GM18502 (cell line): ENCODE measurements around the gene ZBTB16.

Source experiments
- ATAC-seq: cut with Tn5 transposase; IDR thresholded peaks from one replicate; pipeline ENCODE4 v1.9.1; 2021; ENCODE audit warnings: mild to moderate bottlenecking; ENCODE audit not compliant: unreplicated experiment, poor library complexity

The ZBTB16 gene

GRCh38 chr11:114081641-114082414, 22.3 kb downstream of the ZBTB16 start:
- no peak for ATAC-seq

GRCh38 chr11:114082415-114082748, 22.9 kb downstream of the ZBTB16 start:
- ATAC-seq, result no peak

DNA sequence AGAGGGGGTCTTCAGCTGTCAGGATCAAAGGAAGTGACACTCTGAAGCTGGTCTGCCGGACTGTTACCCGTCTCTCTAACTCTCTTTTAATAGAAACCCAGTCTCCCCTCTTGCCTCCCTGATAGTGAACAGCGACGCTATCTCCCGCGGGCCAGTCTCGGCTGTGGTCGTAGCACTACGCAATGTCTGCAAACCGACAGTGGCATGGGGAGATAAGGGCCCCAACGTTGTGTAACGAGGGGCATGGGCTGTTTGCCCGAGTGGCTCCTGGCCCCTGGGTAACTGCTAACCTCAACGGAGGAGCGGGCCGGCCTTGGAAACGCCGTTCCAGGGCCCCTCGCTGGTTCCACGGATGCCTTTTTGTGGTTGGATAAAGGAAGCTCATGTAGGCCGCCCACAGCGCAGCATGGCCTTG, 23.3 kb downstream of the ZBTB16 start:
- no peak for ATAC-seq

- ATAC-seq, result no peak
Observed at GRCh38 chr11:114083391-114084252, 24.1 kb downstream of the ZBTB16 start.

GRCh38 chr11:114084414-114084813, 24.9 kb downstream of the ZBTB16 start:
- ATAC-seq, result no peak

DNA sequence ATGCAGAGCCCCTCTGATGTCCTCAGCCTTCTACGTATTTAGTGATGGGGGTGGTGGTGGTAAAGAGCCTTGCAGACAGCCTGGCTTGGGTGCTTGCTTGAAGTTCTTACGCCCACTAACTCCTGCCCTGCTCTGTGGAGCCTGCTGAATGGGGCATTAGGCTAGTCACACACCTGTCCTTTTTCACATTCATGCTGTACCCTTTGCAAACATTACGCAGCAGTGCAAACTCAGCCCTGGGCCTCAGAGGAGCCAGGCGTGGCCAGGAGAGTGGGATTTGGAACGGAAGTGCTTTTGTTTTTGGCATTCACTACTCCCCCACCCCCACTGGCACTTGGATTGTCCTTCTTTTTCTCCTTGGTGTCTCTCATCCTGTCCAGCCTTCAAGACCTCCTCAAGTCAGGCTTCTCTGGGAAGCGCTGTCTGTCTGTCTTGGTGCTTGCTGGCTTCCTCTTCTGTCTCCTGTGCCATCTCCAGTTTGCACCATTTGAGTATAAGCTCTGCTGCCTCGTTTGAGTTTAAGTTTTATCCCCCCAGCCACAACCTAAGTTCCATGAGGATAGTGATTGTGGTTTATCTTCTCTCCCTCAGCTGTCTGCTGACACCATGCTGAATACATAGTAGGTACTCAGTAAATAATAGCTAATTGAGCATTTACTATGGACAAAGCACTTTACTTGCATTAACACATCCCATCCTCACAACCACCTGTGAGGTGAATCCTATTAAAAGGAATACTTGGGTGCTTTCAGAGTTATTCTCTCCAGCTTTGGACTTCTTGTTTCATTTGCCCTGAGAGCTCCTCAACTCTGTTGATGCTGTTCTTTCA, 26.7 kb downstream of the ZBTB16 start:
- ATAC-seq, result no peak

GRCh38 chr11:114087025-114087424, 27.5 kb downstream of the ZBTB16 start:
- ATAC-seq, result no peak

GRCh38 chr11:114088216-114088615, 28.7 kb downstream of the ZBTB16 start:
- ATAC-seq, result no peak

- ATAC-seq, result no peak
Observed at GRCh38 chr11:114088836-114089235, 29.3 kb downstream of the ZBTB16 start.

DNA sequence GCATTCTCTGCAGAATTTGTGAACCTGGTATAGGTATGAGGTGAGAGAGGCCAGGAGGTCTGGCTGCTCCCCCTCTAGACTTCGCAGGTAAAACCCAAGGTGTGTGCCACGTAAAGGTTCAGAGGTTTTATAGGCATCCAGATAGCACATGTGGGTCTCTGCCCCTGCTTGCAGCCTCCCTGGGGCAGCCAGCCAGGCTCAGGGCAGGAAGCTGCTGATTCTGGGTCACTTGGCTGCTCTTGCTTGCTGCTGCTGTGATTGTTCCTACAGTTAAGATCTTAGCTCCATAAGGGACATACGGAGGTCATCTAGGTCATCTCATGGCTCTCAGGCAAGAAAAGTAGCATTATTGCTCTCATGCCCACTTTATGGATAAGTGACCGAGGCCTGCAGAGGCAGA, 30.2 kb downstream of the ZBTB16 start:
- ATAC-seq, result no peak

DNA sequence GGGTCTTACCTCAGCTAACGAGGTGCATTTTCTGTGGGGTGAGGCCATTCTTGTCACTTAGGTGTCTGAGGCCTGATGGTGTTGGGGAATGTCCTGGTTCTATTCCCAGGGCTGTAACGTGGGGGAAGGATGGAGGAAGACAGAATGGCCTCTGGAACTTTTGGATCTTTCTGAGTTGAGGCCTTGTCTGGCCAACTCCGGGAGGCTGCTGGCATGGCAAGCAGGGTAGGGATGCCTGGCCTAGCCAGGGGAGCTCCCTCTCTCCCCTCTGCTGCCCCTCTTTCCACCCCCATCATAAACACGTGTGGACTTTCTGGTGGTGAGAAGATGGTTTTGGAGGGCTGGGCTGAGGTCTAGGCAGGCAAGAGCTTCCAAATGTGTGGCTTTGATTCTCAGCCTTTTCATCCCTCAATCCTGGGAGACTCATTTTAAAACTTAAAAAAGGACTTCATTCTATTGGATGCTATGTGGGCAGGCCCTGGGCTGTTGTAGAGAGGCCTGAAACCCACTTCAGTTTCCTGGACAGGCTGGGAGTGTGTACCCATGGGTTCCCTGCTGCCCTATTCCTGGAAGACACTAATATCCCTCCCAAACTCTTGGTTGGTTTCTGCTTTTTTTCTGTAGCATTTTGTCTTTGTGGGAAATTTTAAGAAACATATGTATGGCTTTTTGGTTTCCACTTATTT, 30.9 kb downstream of the ZBTB16 start:
- no peak for ATAC-seq

GRCh38 chr11:114090976-114091375, 31.5 kb downstream of the ZBTB16 start:
- no peak for ATAC-seq

DNA sequence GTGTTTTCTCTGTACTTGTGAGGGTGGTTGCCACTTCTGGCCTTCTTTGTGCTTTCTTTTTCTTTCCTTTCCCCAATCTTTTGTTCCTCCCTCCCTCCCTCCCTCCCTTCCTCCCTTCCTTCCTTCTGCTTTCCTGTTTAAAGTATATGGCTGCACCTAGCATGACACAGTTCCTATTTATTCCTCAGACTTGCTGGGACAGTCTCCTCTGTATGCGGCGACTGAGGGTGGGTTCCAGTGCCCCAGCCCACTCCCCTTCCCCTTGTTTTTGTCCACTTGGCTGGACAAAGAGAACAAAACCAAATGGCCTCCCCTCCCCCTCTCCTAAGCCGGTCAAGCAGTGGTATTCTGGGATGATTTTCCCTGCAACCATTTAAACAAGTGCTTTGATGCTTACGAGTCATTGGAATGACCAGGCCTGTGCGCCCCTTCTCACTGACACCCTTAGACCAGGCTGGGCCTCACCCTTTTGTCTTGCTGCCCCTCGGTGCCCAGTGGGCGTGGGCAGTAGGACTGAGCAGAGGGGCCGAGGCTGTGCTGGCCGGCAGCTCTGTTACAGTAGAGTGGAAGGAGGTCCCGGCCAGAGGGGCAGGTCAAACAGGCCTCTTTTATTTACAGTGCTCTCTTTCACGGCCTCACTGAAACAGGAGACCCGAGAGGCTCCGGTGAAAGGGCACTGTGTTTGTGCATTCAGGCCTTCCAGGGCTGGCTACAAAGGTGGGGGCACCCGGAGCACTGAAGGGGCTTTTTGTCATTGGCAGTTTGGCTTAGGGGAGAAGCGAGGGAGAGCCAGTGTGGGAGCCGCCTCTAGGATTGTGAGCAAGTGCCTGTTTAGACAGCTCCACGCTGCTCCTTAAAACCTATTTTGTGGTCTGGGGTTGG, 32.2 kb downstream of the ZBTB16 start:
- no peak for ATAC-seq

GRCh38 chr11:114092478-114092877, 33.0 kb downstream of the ZBTB16 start:
- no peak for ATAC-seq

GRCh38 chr11:114092953-114093352, 33.4 kb downstream of the ZBTB16 start:
- no peak for ATAC-seq

DNA sequence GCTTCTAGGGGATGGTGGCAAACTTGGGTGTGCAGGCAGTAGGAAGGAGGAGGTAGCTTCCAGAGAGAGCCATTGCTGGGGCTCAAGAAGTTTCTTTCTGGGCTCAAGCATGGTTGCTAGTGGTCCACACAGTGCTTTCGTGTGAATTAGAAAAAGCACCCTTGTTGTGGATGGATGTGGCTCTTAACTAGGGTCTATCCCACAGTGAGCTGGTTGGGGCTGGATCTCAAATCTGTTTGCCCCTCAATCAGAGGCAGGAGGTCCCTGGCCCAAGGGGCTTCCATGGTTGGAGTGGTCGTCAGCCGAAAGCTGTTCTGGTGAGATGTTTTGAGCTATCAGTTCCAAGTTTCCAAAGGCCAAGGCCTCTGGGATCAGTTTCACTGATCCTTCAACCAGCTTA, 35.0 kb downstream of the ZBTB16 start:
- ATAC-seq, result no peak

GRCh38 chr11:114095899-114096298, 36.4 kb downstream of the ZBTB16 start:
- ATAC-seq, result no peak

DNA sequence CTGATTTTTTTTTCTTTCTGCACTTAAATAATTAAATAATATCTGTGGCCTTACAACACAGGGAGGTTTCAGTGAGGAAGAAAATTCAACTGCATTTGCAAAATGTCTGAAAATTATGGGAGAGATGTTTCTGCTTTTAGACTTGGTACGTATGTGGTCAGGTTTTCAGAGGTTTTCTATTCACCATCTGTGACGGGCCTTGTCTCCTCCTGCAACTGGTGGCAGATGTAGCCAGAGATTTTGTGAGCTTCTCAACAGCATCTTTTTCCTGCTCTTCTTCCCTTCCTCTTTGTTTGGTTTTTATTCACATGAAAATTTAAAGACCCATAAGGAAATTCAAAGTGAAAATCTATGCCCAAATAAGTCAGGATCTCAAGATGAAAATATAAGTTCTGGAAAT, 38.3 kb downstream of the ZBTB16 start:
- no peak for ATAC-seq

DNA sequence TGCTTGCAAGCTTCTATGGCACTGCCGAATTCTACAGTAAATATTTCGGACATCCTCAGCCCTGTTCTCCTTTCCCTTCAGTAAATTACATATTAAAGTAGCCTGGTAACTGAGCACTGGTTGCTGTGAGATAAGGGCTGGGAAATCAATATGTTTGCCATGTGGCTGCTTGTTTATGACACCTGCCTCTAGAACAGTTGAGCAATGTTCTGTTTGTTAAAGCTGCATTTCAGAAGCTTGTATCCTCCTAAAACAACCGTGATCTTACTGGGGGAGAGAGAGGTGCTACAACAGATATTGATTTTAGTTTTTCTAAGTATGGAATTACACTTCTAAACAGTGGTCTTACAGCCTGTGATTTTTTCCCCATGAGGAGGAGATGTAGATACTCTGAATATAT, 39.4 kb downstream of the ZBTB16 start:
- no peak for ATAC-seq
